Hematopoietic multipotent progenitor cell treated with erythropoietin and hydrocortisone succinate and interleukin-3 and kit ligand, for 17 days (in vitro differentiated cells): Measurements from ENCODE around the gene STEAP1.
"Not testable (repeated sequence)": the region's sequence is repeated elsewhere in the genome, so short reads cannot be mapped to it uniquely, and the experiment has no call there.

Source experiments
- DNase-seq: peaks from one replicate; pipeline ENCODE4 v3.0.0-alpha.2; 2015; ENCODE audit warnings: low spot score

Gene STEAP1

GRCh38 chr7:90173127-90173844, 19.0 kb downstream of the STEAP1 start:
- DNase-seq: no peak

- DNase-seq: no peak
Measured at GRCh38 chr7:90175667-90176066, 21.4 kb downstream of the STEAP1 start.

GRCh38 chr7:90176195-90176594, 21.9 kb downstream of the STEAP1 start:
- DNase-seq: no peak

GRCh38 chr7:90178166-90178565, 23.9 kb downstream of the STEAP1 start:
- no peak for DNase-seq

- no peak for DNase-seq
Measured at GRCh38 chr7:90178679-90179278, 24.5 kb downstream of the STEAP1 start.

- no peak for DNase-seq
Measured at GRCh38 chr7:90180011-90180585, 25.8 kb downstream of the STEAP1 start.

DNA sequence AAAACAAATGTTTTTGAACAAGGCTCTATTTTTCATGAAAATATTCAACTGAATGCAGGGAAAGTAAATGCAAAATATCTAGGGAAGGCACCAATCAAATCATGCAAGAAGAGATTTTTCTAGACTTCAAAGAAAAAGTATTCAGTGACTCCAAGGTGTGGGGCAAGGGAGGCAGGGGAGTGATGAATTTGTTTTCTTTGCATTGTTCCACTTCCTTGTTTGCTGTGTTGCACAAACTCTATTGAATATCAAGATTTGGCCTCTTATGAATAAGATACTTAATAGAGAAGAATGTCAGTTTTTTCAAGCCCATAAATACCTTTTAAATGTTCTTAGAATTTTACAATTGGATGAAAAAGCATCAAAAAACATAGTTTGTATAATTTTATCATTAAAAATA, 26.4 kb downstream of the STEAP1 start:
- no peak for DNase-seq

DNA sequence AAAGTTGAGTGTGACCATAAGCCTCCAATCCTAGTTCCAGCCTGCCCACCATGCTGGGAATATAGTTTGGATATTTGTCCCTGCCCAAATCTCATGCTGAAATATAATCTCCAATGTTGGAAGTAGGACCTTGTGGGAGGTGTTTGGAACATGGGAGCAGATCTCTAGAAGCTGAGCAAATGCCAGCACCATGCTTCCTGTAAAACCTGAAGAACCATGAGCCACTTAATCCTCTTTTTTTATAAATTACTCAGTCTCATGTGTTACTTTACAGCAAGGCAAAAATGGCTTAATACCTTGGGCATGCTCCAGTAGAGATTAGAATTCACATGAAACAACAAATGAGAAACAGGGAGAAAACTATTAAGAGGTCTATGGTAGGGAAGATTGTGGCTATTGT, 27.2 kb downstream of the STEAP1 start:
- DNase-seq: no peak

DNA sequence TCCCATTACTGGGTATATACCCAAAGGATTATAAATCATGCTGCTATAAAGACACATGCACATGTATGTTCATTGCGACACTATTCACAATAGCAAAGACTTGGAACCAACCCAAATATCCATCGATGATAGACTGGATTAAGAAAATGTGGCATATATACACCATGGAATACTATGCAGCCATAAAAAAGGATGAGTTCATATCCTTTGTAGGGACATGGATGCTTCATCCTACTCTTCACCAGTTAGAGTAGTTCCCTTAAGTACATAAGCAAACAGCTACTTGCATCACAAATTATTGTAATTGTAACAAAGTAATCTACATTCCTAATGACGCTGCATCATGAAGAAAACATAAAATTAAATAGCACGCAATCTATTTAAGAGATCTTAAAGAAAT, 32.0 kb downstream of the STEAP1 start:
- DNase-seq: not testable (repeated sequence)

- no peak for DNase-seq
Measured at GRCh38 chr7:90187507-90188050, 33.3 kb downstream of the STEAP1 start.

GRCh38 chr7:90188281-90188680, 34.0 kb downstream of the STEAP1 start:
- no peak for DNase-seq

GRCh38 chr7:90190995-90191394, 36.7 kb downstream of the STEAP1 start:
- no peak for DNase-seq

DNA sequence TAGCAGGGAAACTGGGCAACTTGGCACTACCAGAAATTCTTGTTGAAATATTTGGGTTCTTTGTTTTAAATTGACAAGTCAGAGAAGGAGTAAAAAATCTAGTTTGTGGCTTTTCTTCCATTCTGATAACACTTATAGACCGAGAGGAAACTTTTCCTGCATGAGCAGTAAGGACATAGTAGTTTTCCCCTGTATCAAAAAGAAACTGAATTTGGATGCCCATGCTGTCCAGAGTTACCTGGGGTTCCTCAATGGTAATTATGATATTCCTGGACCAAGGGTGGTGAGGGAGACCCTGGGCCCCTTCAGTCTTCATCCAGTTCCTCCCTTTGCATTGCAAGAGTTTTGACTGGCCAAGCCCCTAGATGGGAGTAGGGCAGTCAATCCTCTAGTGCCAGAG, 37.4 kb downstream of the STEAP1 start:
- no peak for DNase-seq

GRCh38 chr7:90192876-90193750, 38.8 kb downstream of the STEAP1 start:
- DNase-seq: no peak

DNA sequence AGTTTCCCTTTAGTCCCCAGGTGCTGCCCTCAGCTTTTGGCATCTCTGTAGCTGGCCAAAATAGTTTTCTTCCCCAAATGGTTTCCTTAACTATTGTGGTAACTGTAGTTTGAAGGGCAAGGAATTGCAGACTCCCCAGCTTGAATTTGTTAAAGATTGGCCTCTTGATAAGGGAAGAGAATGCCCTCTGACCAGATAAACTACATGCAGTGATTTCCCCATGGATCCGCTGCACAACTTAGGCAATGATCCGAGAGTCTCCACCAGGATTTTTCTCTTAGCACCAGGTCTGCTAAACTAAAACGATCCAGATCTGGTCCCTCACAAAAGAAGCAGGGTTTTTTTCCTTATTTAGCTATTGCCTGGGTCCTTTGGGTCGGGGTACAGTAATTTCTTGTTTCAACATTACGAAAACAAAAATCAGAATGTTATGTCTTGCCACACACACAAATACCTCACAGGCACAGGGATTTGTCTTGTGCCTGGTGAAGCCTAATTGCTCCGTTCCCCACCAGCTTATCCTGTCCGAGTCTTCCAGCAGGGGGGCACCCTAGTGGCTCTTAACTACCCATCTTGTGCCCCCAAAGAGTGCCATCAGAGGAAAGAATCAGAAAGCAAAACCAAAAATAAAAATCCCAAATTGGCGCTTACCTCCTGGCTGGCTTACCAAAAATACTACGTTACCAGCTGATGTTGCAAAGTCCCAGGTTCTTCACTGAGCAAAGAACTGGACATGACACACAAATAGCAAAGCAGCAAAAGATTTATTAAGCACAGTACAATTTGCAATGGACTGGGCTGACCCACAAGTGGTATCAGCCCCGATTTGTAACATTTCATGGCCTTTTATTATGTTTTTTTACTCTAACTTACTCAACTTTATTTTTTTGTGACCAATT, 40.9 kb downstream of the STEAP1 start:
- no peak for DNase-seq

GRCh38 chr7:90201500-90202195, 47.4 kb downstream of the STEAP1 start:
- DNase-seq: no peak

DNA sequence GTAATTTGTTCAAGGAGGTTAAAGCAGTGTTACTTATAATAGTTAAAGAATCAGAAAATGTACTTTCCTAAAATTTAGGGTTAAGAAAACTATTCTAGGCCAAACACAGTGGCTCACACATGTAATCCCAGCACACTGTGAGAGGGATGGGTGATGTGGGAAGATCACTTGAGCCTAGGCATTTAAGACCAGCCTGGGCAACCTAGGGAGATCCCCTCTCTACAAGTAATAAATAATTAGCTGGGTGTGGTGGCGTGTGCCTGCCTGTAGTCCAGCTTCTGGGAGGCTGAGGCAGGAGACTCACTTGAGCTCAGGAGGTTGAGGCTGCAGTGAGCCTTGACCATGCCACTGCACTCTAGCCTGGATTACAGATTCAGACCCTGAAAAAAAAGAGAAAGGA, 53.7 kb downstream of the STEAP1 start:
- no peak for DNase-seq

DNA sequence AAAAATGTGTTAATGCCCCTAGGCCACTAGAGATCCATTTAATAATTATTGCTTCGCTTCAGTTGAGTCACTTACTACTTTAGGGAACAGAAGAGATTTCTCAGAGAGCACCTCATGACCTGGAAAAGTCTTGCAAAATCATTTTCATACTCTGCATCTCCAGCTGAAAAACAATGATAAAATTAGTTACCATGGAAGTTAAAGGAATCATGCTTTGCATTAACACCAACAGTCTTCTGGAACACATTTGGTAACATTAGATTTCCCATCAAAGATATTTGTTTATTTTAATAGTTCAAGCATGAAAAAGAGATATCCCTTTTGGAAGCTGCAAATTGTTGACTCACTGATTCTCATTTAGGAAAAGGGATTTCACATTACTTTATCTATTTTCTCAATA, 55.5 kb downstream of the STEAP1 start:
- DNase-seq: no peak

GRCh38 chr7:90210475-90210874, 56.2 kb downstream of the STEAP1 start:
- no peak for DNase-seq

DNA sequence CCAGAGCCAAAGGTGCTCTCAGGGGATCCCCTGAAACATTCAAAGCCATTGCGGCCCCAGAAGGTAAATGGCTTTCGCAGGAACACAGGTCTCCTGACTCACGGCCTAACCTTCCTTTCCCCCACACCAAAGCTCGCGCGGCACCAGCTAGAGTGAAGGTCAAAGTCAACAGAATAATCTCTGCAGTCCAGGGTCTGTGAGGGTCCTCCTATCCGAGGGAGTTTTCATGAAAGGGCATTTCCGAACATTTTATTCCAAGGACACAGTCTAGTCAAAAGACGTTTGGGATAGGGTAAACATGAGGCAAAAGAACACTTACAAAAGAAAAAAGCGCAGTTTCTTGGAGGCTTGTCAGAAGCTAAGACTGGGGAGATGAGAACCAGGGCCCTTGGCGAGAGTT, 56.7 kb downstream of the STEAP1 start:
- no peak for DNase-seq
